AML-193 (cell line): ENCODE results near the gene CPED1.
"Not testable (repeated sequence)": the region's sequence is repeated elsewhere in the genome, so short reads cannot be mapped to it uniquely, and the experiment has no call there.

Experiments
- DNase-seq, 2 experiments: peaks; one replicate each; lab custom pipeline; 2025; lab: John Stamatoyannopoulos, UW

Gene CPED1

GRCh38 chr7:120996988-120997345 lies 8.5 kb downstream of the CPED1 start:
- DNase-seq, result no peak

DNA sequence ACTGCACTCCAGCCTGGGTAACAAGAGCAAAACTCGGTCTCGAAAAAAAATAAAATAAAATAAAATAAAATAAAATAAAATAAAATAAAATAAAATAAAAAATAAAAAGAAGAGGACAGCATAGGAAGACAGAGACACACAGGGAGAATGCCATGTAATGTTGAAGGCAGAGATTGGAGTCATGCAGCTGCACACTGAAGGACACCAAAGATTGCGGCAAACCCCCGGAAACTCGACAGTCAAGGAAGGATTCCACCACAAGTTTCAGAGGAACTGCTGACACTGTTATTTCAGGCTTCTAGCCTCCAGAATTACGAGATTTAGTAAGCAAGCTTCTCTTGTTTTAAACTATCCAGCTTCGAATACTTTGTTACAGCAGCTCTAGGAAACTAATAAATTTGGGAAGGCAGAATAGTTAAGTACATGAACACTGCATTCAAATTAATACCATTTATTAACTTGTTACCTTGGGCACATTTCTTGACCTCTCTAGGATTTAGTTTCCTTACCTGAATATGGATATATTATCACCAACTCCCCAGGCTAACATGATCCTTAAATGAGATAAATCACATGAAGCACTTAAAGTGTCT lies 9.5 kb downstream of the CPED1 start:
- DNase-seq, result peak; percentile 17 to 27

- DNase-seq, result no peak
Measured at GRCh38 chr7:120998520-120998919, 10.0 kb downstream of the CPED1 start.

GRCh38 chr7:120998996-120999565 lies 10.6 kb downstream of the CPED1 start:
- no peak for DNase-seq

GRCh38 chr7:121000081-121000983 lies 11.8 kb downstream of the CPED1 start:
- no peak for DNase-seq

- no peak for DNase-seq
Measured at GRCh38 chr7:121001234-121001906, 12.9 kb downstream of the CPED1 start.

GRCh38 chr7:121002048-121002756 lies 13.7 kb downstream of the CPED1 start:
- DNase-seq, result no peak

GRCh38 chr7:121002757-121003200 lies 14.3 kb downstream of the CPED1 start:
- no peak for DNase-seq

GRCh38 chr7:121003986-121004685 lies 15.6 kb downstream of the CPED1 start:
- DNase-seq, result no peak

GRCh38 chr7:121005058-121005457 lies 16.5 kb downstream of the CPED1 start:
- not testable (repeated sequence) for DNase-seq

- DNase-seq, result no peak
Measured at GRCh38 chr7:121005996-121006584, 17.6 kb downstream of the CPED1 start.

DNA sequence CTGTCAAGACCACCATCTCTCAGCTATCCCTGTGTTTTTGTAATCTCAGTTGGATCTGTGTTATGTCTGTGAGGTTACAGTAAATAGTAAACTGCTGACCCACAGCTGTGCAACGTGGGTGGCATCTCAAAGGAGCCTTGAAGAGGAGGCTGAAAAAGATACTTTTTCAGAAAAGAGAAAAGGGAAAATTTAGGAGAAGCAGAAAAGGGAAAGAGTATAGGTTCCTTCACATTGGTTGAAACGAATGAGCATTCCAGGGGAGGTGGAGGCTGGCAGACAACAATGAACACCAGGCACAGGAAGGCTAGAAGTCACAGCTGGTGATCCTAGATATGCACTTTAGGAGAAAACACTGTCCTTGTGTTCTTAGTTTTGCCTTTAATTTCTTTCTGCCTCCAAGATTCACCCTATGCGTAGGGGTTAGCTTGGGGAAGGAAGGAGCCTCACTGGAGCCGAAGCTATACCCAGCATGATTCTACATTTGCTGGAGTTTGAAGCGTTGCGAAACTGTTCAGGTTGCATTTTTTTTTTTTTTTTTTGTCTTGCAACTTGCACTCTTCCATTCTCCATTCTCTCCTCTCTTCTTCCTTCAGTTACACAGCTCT lies 18.3 kb downstream of the CPED1 start:
- DNase-seq, result peak in 1 of 2 experiments; percentile 9

- no peak for DNase-seq
Measured at GRCh38 chr7:121008816-121009215, 20.3 kb downstream of the CPED1 start.

GRCh38 chr7:121011401-121011800 lies 22.9 kb downstream of the CPED1 start:
- no peak for DNase-seq

DNA sequence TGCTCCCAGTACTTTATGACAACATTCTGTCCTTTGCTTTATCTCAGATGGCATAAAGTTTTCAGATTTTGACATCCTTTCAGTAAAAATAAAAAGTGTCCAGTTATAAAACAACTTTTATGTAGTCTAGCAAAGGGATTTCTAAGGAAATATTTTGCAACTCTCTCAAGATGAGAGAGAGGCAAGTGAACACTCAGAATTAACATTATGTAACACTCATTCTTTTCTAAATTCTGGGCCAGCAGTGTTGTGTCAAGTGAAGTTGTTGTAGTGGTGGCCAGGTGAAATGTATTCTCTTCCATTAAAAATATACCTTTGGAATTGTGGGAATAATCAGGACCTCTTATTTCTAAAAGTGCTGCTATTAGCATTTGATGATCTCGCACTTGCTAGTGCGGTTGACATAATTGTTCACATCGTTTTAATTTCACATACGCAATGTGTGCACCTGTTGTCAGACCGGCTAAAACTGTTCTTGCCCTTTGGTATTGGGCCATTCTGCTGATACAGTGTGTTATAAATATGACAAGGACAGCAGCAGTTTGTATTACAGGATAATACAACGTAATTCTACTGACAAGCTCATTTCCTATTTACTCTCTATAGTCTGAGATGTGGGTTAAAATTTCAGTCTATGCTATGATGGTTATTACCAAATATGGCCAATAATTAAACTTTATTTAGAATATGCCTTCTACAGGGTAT lies 23.8 kb downstream of the CPED1 start:
- no peak for DNase-seq

DNA sequence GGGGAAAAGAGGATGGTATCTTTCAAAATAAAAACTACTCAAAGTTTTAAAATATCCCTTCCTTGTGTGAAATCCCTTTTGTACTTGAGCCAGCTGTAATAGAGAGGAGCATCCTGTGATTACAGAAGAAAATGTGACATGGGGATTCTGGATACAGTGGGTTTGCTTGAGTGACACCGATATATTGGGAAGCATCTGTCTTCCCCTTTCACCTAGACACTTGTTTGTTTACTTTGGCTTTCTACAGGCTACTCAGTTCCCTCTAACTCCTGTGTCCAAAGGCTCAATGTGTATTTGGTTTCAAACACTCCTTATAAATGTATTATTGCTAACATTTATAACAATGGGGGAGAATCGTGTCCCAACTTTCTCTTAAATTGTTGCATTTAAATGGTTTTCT lies 24.4 kb downstream of the CPED1 start:
- DNase-seq, result no peak

DNA sequence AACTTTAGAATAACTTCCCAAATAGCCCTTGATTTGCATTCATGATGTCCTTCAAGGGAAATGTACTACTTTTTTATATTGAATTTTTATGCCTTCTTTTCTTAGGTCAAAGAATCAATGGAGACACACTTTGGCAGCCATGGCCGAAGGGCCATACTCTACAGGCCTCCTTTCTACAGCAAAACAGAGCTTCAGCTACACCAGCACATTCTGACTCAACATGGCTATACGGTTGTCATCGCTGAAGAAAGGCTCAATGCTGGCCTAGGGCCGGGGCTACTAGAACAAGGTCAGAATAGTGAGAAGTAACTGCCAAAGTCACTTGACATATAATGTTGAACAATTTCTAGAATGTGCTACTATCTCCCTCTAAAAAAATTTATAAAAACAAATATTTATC lies 27.0 kb downstream of the CPED1 start:
- no peak for DNase-seq

- no peak for DNase-seq
Measured at GRCh38 chr7:121016966-121017365, 28.5 kb downstream of the CPED1 start.

- no peak for DNase-seq
Measured at GRCh38 chr7:121017586-121017985, 29.1 kb downstream of the CPED1 start.

DNA sequence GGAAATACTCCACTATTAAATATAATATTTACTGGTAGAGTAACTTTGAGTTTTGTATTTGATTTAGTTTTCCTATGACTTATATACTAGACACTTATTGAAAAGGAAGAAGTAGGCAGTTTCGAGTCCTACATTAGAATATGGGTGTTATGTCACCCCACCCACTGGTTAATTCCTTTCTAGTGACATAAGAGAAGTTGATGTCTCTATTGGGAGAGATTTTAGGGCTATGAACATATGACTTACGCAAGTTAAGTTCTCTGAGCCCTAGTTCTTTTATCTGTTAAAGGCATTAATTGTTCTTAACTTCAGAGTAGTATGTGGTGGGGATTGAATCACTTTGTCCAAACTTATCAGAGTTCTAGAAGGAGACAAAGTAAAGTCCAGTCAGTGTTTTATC lies 30.5 kb downstream of the CPED1 start:
- DNase-seq, result no peak
